Measurements from ENCODE around the gene PANK4. TPM values are rescaled to one million over a fixed set of nuclear protein-coding genes. Genes with fewer than 3 reads are reported as not detected.
A peak's percentile ranks its signal among the peaks of the same experiment; 100 is the strongest.

PANK4 gene
- total RNA-seq, 6 experiments from 2014 or later: 9.6 to 18.9 (median 13.4) TPM

DNA sequence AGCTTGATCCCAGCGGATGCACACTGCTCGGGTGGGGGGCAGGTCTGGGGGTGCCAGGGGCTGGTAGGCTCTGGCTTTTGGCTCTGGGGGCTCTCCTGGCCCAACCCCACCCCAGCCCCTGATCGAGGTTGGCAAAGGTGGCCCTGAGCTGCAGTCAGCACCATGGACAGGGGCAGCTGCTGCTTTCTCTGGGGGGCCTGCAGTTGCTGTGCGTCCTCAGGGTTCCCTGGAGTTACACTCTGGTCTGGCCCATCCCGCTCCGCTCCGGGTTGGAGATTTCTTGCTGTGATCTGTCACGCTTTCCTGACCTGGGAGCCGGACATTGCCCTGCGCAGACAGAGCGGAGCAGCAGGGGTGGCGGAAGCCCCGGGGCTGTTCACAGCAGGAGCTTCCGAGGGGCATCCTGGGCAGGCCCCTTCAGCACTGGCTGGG lies 58.3 kb downstream of the PANK4 start:
- no peak for TF ChIP-seq CTCF (IDR thresholded peaks at IDR 0.05)
- TF ChIP-seq POLR2A (IDR thresholded peaks at IDR 0.05): no peak
- no peak overlapping the region for H3K27ac ChIP-seq
- no peak for DNase-seq
- no peak overlapping the region for H3K4me3 ChIP-seq
- H3K36me3 ChIP-seq: no peaks in the 10 kb centered on the region
- H3K9me3 ChIP-seq: no peaks in the 10 kb centered on the region
- no peaks in the 10 kb centered on the region for H3K4me1 ChIP-seq
- intact Hi-C loops (cut with DNase I): no loop called here
- WGBS (ENCODE audit: insufficient coverage, low coverage, low lambda C conversion rate, missing lambda C conversion rate): 18% methylated on average over 8 of the region's 14 CpGs
- ATAC-seq: peak in 1 of 4 donors; percentile 30
- H3K27me3 ChIP-seq: peaks cover 0 to 8% of the 10 kb centered on the region in 2 donors

DNA sequence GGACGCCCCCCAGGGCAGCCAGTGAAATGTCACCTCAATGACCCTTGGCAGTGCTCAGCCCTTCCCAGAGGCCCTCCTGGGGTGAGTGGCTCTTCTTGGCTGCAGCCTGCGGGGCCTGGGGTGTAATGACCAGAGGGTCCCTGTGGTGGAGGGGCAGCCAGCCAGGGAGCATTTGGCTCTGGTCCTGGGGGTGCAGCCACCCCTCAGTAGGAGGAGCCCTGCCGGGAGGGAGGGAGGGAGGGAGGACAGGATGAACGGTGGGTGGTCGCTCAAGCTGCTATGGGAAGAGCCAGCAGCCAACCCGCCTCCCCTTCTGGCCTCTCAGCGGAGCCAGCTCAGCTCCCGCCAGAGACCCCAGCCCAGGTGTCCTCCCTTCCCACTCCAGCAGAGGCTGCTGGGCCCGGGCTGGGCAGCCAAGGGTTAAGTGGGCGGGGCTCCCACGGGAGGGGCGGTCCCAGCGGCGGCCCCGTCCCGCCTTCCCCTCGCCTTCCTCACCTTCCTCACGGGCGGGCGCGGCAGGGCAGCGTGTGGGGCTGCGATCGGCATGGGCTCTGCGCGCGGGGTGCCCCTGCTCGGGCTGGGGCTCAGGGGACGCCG lies 59.3 kb downstream of the PANK4 start:
- no peak for DNase-seq
- no peak for ATAC-seq
- Histone ChIP-seq H3K27ac (no peak overlapping the region), H3K4me3 (no peak overlapping the region), H3K27me3 (peaks cover 0 to 8% of the 10 kb centered on the region in 2 donors), H3K4me1 (no peaks in the 10 kb centered on the region), H3K36me3 (no peaks in the 10 kb centered on the region), H3K9me3 (no peaks in the 10 kb centered on the region)
- intact Hi-C loops (cut with DNase I): no loop called here
- TF ChIP-seq POLR2A (IDR thresholded peaks at IDR 0.05) (no peak), CTCF (IDR thresholded peaks at IDR 0.05) (no peak)
- WGBS (ENCODE audit: insufficient coverage, low coverage, low lambda C conversion rate, missing lambda C conversion rate): 11% methylated on average over 10 of the region's 30 CpGs

DNA sequence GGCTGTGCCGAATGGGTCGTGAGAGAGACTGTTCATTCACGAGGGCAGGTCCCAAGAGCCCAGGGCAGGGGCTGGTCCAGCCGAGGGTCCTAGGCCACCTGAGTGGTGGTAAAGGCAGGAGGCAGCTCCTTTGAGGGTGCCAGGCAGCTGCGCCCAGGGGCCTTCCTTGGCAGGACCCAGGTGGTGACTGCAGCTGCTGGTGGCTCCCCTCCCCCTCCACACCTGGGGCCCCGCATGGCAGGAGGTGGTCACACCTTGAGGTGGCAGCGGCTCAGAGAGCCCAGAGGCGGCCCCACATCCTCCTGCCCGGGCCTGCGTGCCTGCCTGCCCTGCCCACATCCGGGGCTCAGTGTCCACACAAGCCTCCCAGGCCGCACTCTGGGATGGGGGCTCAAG lies 60.1 kb downstream of the PANK4 start:
- no peak overlapping the region for H3K27ac ChIP-seq
- H3K9me3 ChIP-seq: no peaks in the 10 kb centered on the region
- peaks cover 0 to 8% of the 10 kb centered on the region in 2 donors for H3K27me3 ChIP-seq
- peaks cover 0 to 4% (median 0%) of the 10 kb centered on the region in 4 donors for H3K4me1 ChIP-seq
- TF ChIP-seq POLR2A (IDR thresholded peaks at IDR 0.05): no peak
- TF ChIP-seq CTCF (IDR thresholded peaks at IDR 0.05): no peak
- ATAC-seq (no peak), DNase-seq (no peak)
- intact Hi-C loops (cut with DNase I): no loop called here
- no peak overlapping the region for H3K4me3 ChIP-seq
- H3K36me3 ChIP-seq: no peaks in the 10 kb centered on the region
- no CpG with 5 or more reads among the region's 12 CpGs for WGBS (ENCODE audit: insufficient coverage, low coverage, low lambda C conversion rate, missing lambda C conversion rate)

GRCh38 chr1:2465371-2466269 lies 60.8 kb downstream of the PANK4 start:
- H3K36me3 ChIP-seq: no peaks in the 10 kb centered on the region
- H3K4me1 ChIP-seq: peaks cover 0 to 10% (median 0%) of the 10 kb centered on the region in 4 donors
- WGBS (ENCODE audit: insufficient coverage, low coverage, low lambda C conversion rate, missing lambda C conversion rate): 75% methylated on average over 18 of the region's 33 CpGs
- peaks cover 0 to 8% of the 10 kb centered on the region in 2 donors for H3K27me3 ChIP-seq
- H3K4me3 ChIP-seq: no peak overlapping the region
- no peak for ATAC-seq
- intact Hi-C loops (cut with DNase I): no loop called here
- no peak for DNase-seq
- TF ChIP-seq POLR2A (IDR thresholded peaks at IDR 0.05): no peak
- no peak for TF ChIP-seq CTCF (IDR thresholded peaks at IDR 0.05)
- no peak overlapping the region for H3K27ac ChIP-seq
- no peaks in the 10 kb centered on the region for H3K9me3 ChIP-seq
